CD4-positive, alpha-beta memory T cell (primary cell): ENCODE measurements around the gene SCN2A. TPM values are rescaled to one million over a fixed set of nuclear protein-coding genes. Genes with fewer than 3 reads are reported as not detected.

Experiments used
- CTCF ChIA-PET: fragments of 350-600 bp; sonication (Branson Sonifier 250); formaldehyde crosslinking; loops from one replicate; lab custom pipeline; 2021; ENCODE audit warnings: inconsistent platforms; ENCODE audit not compliant: partially characterized antibody; lab: Charles Lee
- POLR2A ChIA-PET: fragments of 350-600 bp; sonication (Branson Sonifier 250); formaldehyde crosslinking; loops from one replicate; lab custom pipeline; 2021; ENCODE audit not compliant: partially characterized antibody; lab: Charles Lee
- DNase-seq, 5 donors: peaks; one replicate each; pipeline versions ENCODE4 v3.0.0 to v3.0.0-alpha.2; 2020 to 2022; ENCODE audit warnings: mixed read lengths in 1 of 5
- H3K27ac ChIP-seq: one replicate; pipeline ENCODE4 v1.7.0; 2013; ENCODE audit warnings: low read depth, low read length
- H3K27me3 ChIP-seq: 2 replicates; pipeline ENCODE4 v1.7.0; 2013; ENCODE audit warnings: mild to moderate bottlenecking, low read length, moderate library complexity; ENCODE audit not compliant: insufficient read depth
- H3K36me3 ChIP-seq: 2 replicates; pipeline ENCODE4 v1.7.0; 2013; ENCODE audit warnings: mild to moderate bottlenecking, low read length, moderate library complexity; ENCODE audit not compliant: insufficient read depth
- H3K4me1 ChIP-seq: 2 replicates; pipeline ENCODE4 v1.7.0; 2013; ENCODE audit warnings: mild to moderate bottlenecking, low read length, moderate library complexity; ENCODE audit not compliant: insufficient read depth
- H3K4me3 ChIP-seq, 2 donors: one replicate each; pipeline ENCODE4 v1.7.0; 2013; ENCODE audit warnings: low read length in 2 of 2, mild to moderate bottlenecking in 1 of 2
- H3K9me3 ChIP-seq, 2 donors: one replicate each; pipeline ENCODE4 v1.7.0; 2013; ENCODE audit warnings: low read length in 2 of 2, control low read depth in 1 of 2; ENCODE audit not compliant: control insufficient read depth in 1 of 2
- H3K27ac Mint-ChIP-seq, 7 donors: one replicate each; pipeline ENCODE4 v1.8.0; 2020 to 2021; ENCODE audit warnings: mixed read lengths in 7 of 7, mild to moderate bottlenecking in 6 of 7, inconsistent platforms in 3 of 7, moderate library complexity in 3 of 7
- H3K27me3 Mint-ChIP-seq, 2 donors: one replicate each; pipeline ENCODE4 v1.8.0; 2020 to 2021; ENCODE audit warnings: mixed read lengths in 2 of 2
- H3K36me3 Mint-ChIP-seq, 2 donors: one replicate each; pipeline ENCODE4 v1.8.0; 2020 to 2021; ENCODE audit warnings: mixed read lengths in 2 of 2, inconsistent platforms in 1 of 2, mild to moderate bottlenecking in 1 of 2
- H3K4me1 Mint-ChIP-seq, 4 donors: one replicate each; pipeline ENCODE4 v1.8.0; 2020 to 2021; ENCODE audit warnings: mixed read lengths in 4 of 4, mild to moderate bottlenecking in 1 of 4
- H3K4me3 Mint-ChIP-seq, 8 donors: one replicate each; pipeline ENCODE4 v1.8.0; 2020 to 2021; ENCODE audit warnings: mixed read lengths in 8 of 8, mild to moderate bottlenecking in 7 of 8, moderate library complexity in 6 of 8, inconsistent platforms in 3 of 8
- H3K9me3 Mint-ChIP-seq, 8 donors: one replicate each; pipeline ENCODE4 v1.8.0; 2020 to 2021; ENCODE audit warnings: mixed read lengths in 8 of 8, mild to moderate bottlenecking in 5 of 8, inconsistent platforms in 3 of 8, moderate library complexity in 1 of 8
- intact Hi-C: fragments of 100-400 bp; cut with micrococcal nuclease; formaldehyde crosslinking; loops from one replicate; pipeline ENCODE4 v1.15.1; 2023
- polyA plus RNA-seq, 2 donors: library from polyadenylated mRNA; unstranded; fragments of 300-500 nt; fragmentation: Illumina TruSeq; gene quantifications; one replicate each; pipeline ENCODE4 v1.2.3, GENCODE V29; 2021
- total RNA-seq, 2 experiments: library from RNA; stranded (reverse); gene quantifications; one replicate each; pipeline ENCODE4 v1.2.3, GENCODE V29; 2021

Gene SCN2A
- total and polyA plus RNA-seq, 4 experiments from 2014 or later: not detected

DNA sequence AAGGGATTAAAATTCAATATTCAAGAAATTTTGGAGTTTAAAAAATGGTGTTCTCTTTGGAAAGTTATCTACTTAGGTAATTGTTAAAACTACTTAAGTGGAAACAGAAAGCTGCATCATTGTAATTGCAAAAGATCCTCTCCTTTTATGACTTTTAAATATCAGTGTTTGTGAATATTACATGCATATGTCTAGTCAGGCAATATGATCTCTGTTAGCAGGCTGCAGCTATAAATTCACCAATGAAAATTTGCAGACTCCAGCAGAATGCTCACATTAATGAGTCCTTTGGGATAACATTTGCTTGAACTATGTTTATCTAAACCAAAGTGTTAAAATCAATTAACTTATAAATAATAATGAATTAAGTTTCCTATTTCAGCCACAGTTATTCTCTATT lies 171.1 kb downstream of the SCN2A start:
- Histone ChIP-seq H3K27ac (no peak overlapping the region), H3K4me3 (no peak overlapping the region), H3K9me3 (no peaks in the 10 kb centered on the region), H3K27me3 (no peaks in the 10 kb centered on the region), H3K4me1 (no peaks in the 10 kb centered on the region), H3K36me3 (no peaks in the 10 kb centered on the region)
- ChIA-PET POLR2A (no interaction called here), CTCF (no interaction called here)
- DNase-seq: no peak
- Mint-ChIP-seq H3K27ac (no peak overlapping the region), H3K4me1 (no peaks in the 10 kb centered on the region), H3K27me3 (peaks cover 0 to 8% of the 10 kb centered on the region in 2 donors), H3K9me3 (peaks cover 0 to 2% (median 0%) of the 10 kb centered on the region in 8 donors), H3K4me3 (no peak overlapping the region), H3K36me3 (no peaks in the 10 kb centered on the region)
- intact Hi-C loops: no loop called here

DNA sequence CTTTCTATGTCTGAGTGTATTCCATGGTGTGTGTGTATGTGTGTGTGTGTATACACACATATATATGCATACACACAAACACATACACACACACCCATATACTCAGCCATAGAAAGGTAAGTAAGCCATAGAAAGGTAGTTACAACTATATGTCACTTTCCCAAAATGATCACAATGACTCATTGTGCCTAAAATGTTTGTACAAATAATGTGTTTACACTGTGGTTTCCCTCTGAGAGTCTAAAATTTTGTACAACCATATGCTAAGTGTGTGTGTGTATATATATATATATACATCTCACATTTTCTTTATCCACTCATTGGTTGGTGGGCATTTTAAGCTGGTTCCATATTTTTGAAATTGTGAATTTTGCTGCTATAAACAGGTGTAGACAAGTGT lies 175.0 kb downstream of the SCN2A start:
- H3K4me1 ChIP-seq: no peaks in the 10 kb centered on the region
- DNase-seq: no peak
- H3K4me3 ChIP-seq: no peak overlapping the region
- H3K27me3 ChIP-seq: no peaks in the 10 kb centered on the region
- Mint-ChIP-seq H3K9me3 (peaks cover 0 to 13% (median 8%) of the 10 kb centered on the region in 8 donors), H3K27me3 (peaks cover 2 to 7% of the 10 kb centered on the region in 2 donors), H3K27ac (no peak overlapping the region), H3K36me3 (no peaks in the 10 kb centered on the region), H3K4me3 (no peak overlapping the region), H3K4me1 (no peaks in the 10 kb centered on the region)
- H3K27ac ChIP-seq: no peak overlapping the region
- no peaks in the 10 kb centered on the region for H3K36me3 ChIP-seq
- ChIA-PET CTCF (interaction anchor here (1.2 kb wide), 1 partner anchor 13 kb away, joined by 3 read pairs; no protein-coding TSS in a partner anchor), POLR2A (no interaction called here)
- intact Hi-C loops: no loop called here
- peaks cover 0 to 4% of the 10 kb centered on the region in 2 donors for H3K9me3 ChIP-seq

DNA sequence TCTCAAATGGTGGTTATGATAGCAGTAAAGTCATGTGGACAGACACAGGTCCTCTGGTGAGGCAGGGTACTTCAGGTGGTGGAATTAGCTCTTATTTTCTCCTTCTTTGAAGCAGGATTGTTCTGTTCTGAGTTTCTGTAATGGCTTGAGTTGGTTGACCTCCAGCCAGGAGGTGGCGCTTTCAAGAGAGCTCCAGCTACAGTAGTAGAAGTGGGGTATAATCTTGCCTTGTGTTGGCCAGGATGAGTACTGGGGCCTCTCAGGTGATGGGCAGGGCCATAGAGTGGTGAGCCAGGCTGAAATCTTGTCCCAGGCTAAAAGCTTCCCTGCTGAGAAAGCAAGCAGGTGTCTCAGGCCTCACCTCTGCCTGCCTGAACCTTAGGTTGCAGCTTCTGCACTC lies 177.8 kb downstream of the SCN2A start:
- Histone ChIP-seq H3K27me3 (no peaks in the 10 kb centered on the region), H3K27ac (no peak overlapping the region), H3K9me3 (peaks cover 0 to 4% of the 10 kb centered on the region in 2 donors), H3K4me1 (no peaks in the 10 kb centered on the region), H3K36me3 (no peaks in the 10 kb centered on the region), H3K4me3 (no peak overlapping the region)
- Mint-ChIP-seq H3K9me3 (peaks cover 2 to 13% (median 8%) of the 10 kb centered on the region in 8 donors), H3K27ac (no peak overlapping the region), H3K27me3 (peaks cover 2 to 6% of the 10 kb centered on the region in 2 donors), H3K4me1 (no peaks in the 10 kb centered on the region), H3K4me3 (no peak overlapping the region), H3K36me3 (no peaks in the 10 kb centered on the region)
- CTCF ChIA-PET: no interaction called here
- no peak for DNase-seq
- intact Hi-C loops: no loop called here
- POLR2A ChIA-PET: no interaction called here

DNA sequence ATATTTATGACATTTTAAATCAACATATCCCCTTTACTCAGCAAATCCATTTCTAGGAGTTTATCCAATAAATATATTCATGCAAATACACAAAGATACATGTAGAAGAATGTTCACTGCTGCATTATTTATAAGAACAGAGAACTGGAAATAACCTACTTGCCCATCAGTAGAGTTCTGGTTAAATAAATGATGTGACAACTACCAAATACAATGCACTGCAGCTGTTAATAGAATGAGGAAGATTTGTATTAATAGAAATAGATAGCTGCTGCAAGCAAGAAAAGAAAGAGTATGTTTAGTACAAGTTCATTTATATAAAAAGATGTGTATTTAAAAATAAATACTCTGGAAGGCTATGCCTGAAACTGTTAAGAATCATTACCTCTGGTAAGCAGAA lies 181.0 kb downstream of the SCN2A start:
- Mint-ChIP-seq H3K27ac (no peak overlapping the region), H3K36me3 (peaks cover 0 to 3% of the 10 kb centered on the region in 2 donors), H3K27me3 (peaks cover 1 to 2% of the 10 kb centered on the region in 2 donors), H3K9me3 (peaks cover 0 to 20% (median 14%) of the 10 kb centered on the region in 8 donors), H3K4me1 (no peaks in the 10 kb centered on the region), H3K4me3 (no peak overlapping the region)
- no peak overlapping the region for H3K27ac ChIP-seq
- intact Hi-C loops: no loop called here
- no peak overlapping the region for H3K4me3 ChIP-seq
- ChIA-PET CTCF (no interaction called here), POLR2A (no interaction called here)
- H3K36me3 ChIP-seq: no peaks in the 10 kb centered on the region
- peaks cover 0 to 4% of the 10 kb centered on the region in 2 donors for H3K9me3 ChIP-seq
- H3K4me1 ChIP-seq: no peaks in the 10 kb centered on the region
- no peaks in the 10 kb centered on the region for H3K27me3 ChIP-seq
- no peak for DNase-seq

DNA sequence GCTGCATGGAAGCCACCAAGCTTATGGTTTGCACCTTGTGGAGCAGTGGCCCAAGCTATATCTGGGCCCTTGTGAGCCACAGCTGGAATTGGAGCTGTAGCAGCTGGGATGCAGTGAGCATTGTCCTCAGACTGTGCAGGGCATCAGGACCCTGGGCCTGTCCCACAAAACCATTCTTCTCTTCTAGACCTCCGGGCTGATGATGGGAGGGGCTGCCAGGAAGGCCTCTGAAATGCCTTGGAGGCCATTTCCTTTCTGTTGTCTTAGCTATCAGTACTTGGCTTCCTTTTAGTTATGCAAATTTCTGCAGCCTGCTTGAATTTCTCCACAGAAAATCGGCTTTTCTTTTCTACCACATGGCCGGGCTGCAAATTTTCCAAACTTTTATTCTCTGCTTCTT lies 183.9 kb downstream of the SCN2A start:
- H3K4me1 Mint-ChIP-seq: no peaks in the 10 kb centered on the region
- intact Hi-C loops: no loop called here
- Histone ChIP-seq H3K36me3 (no peaks in the 10 kb centered on the region), H3K27ac (no peak overlapping the region), H3K9me3 (no peaks in the 10 kb centered on the region), H3K4me1 (no peaks in the 10 kb centered on the region), H3K4me3 (no peak overlapping the region), H3K27me3 (no peaks in the 10 kb centered on the region)
- H3K36me3 Mint-ChIP-seq: peaks cover 0 to 3% of the 10 kb centered on the region in 2 donors
- H3K27me3 Mint-ChIP-seq: peaks cover 2% of the 10 kb centered on the region in 2 donors
- peaks cover 0 to 11% (median 7%) of the 10 kb centered on the region in 8 donors for H3K9me3 Mint-ChIP-seq
- no peak overlapping the region for H3K4me3 Mint-ChIP-seq
- ChIA-PET CTCF (no interaction called here), POLR2A (no interaction called here)
- DNase-seq: no peak
- H3K27ac Mint-ChIP-seq: no peak overlapping the region

DNA sequence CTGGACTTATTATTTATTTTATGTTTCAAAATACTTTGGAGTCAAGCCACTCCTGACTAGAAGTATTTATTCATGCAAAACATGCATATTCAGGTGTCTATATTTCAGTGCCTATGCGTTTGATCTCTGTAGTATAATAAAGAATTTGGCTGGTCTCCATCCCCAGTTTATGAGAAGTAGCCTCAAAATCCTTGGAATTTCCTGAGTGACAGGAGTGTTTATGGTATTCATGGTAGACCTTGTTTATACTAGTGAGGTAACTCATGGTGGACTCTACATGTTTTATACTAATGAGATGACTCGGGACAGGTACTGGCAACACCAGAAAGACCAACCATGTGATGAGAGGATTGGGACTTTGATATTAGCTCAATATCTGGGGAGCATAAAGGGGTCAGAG lies 186.3 kb downstream of the SCN2A start:
- H3K27ac ChIP-seq: no peak overlapping the region
- H3K27me3 ChIP-seq: no peaks in the 10 kb centered on the region
- peaks cover 0 to 3% of the 10 kb centered on the region in 2 donors for H3K36me3 Mint-ChIP-seq
- no peak for DNase-seq
- CTCF ChIA-PET: no interaction called here
- H3K4me1 Mint-ChIP-seq: no peaks in the 10 kb centered on the region
- H3K4me1 ChIP-seq: no peaks in the 10 kb centered on the region
- peaks cover 0 to 2% of the 10 kb centered on the region in 2 donors for H3K27me3 Mint-ChIP-seq
- POLR2A ChIA-PET: no interaction called here
- peaks cover 0 to 11% (median 7%) of the 10 kb centered on the region in 8 donors for H3K9me3 Mint-ChIP-seq
- no peak overlapping the region for H3K4me3 Mint-ChIP-seq
- intact Hi-C loops: no loop called here
- no peak overlapping the region for H3K4me3 ChIP-seq
- no peaks in the 10 kb centered on the region for H3K36me3 ChIP-seq
- no peak overlapping the region for H3K27ac Mint-ChIP-seq
- no peaks in the 10 kb centered on the region for H3K9me3 ChIP-seq

DNA sequence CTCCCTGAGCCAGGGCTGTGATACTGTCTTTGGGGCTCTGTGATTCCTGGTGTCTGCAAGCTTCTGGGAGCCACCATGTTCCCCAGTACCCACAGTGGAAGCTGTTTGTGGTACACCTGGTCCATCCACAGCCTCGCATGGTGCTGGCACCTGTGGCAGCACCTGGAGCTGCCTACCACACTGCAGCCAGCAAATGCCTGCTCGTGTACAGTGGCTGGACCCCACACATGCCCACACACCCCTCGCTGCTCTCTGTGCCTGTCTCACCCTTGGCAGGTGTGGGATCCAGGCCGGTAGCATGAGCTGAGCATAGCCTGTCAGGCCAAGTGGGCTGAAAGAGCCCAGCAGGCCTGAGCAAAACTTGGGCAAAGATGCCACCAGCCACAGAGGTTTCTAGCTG lies 188.5 kb downstream of the SCN2A start:
- no peaks in the 10 kb centered on the region for H3K27me3 ChIP-seq
- H3K4me1 ChIP-seq: no peaks in the 10 kb centered on the region
- H3K9me3 Mint-ChIP-seq: peaks cover 0 to 8% (median 5%) of the 10 kb centered on the region in 8 donors
- H3K9me3 ChIP-seq: no peaks in the 10 kb centered on the region
- ChIA-PET CTCF (interaction anchor here (1.0 to 1.6 kb wide), 2 partner anchors 12 to 14 kb away, joined by 3 read pairs; no protein-coding TSS in a partner anchor), POLR2A (no interaction called here)
- intact Hi-C loops: no loop called here
- no peaks in the 10 kb centered on the region for H3K36me3 ChIP-seq
- H3K4me3 Mint-ChIP-seq: no peak overlapping the region
- no peak overlapping the region for H3K27ac ChIP-seq
- no peak for DNase-seq
- no peak overlapping the region for H3K27ac Mint-ChIP-seq
- H3K4me1 Mint-ChIP-seq: no peaks in the 10 kb centered on the region
- peaks cover 0 to 3% of the 10 kb centered on the region in 2 donors for H3K36me3 Mint-ChIP-seq
- H3K4me3 ChIP-seq: no peak overlapping the region
- H3K27me3 Mint-ChIP-seq: peaks cover 0 to 2% of the 10 kb centered on the region in 2 donors
